Karpas-422 (cell line): ENCODE results near the gene PGM2L1. TPM values are rescaled to one million over a fixed set of nuclear protein-coding genes. Genes with fewer than 3 reads are reported as not detected.
"Not testable (repeated sequence)": the region's sequence is repeated elsewhere in the genome, so short reads cannot be mapped to it uniquely, and the experiment has no call there.

ENCODE experiments used
- DNase-seq: peaks from one replicate; pipeline ENCODE4 v3.0.0-alpha.2; 2015
- H2AFZ ChIP-seq: fragments of 200-600 bp; sonication (generic); 2 replicates; pipeline ENCODE4 v1.6.1; 2014; ENCODE audit warnings: antibody characterized with exemption, low read length, mixed read lengths
- H3K27ac ChIP-seq: fragments of 200-600 bp; sonication (generic); 2 replicates; pipeline ENCODE4 v1.5.1; 2014; ENCODE audit warnings: mild to moderate bottlenecking, low read length, moderate library complexity
- H3K27me3 ChIP-seq: fragments of 200-600 bp; sonication (generic); 2 replicates; pipeline ENCODE4 v1.6.1; 2014; ENCODE audit warnings: low read length, mixed read lengths
- H3K36me3 ChIP-seq: fragments of 200-600 bp; sonication (generic); 2 replicates; pipeline ENCODE4 v1.6.1; 2014; ENCODE audit warnings: low read length, mixed read lengths; ENCODE audit not compliant: insufficient read depth
- H3K4me1 ChIP-seq: fragments of 200-600 bp; sonication (generic); 2 replicates; pipeline ENCODE4 v1.6.1; 2014; ENCODE audit warnings: mild to moderate bottlenecking, low read length, mixed read lengths
- H3K4me2 ChIP-seq: fragments of 200-600 bp; sonication (generic); 2 replicates; pipeline ENCODE4 v1.6.1; 2014; ENCODE audit warnings: low read length, low read depth, mild to moderate bottlenecking; ENCODE audit not compliant: poor library complexity, severe bottlenecking
- H3K4me3 ChIP-seq: fragments of 200-600 bp; sonication (generic); 2 replicates; pipeline ENCODE4 v1.5.1; 2014; ENCODE audit warnings: mild to moderate bottlenecking, antibody characterized with exemption, low read length, mixed read lengths
- H3K79me2 ChIP-seq: fragments of 200-600 bp; sonication (generic); 2 replicates; pipeline ENCODE4 v1.6.1; 2014; ENCODE audit warnings: mild to moderate bottlenecking, low read length, mixed read lengths
- H3K9ac ChIP-seq: fragments of 200-600 bp; sonication (generic); 2 replicates; pipeline ENCODE4 v1.6.0; 2014; ENCODE audit warnings: low read length
- H3K9me2 ChIP-seq: fragments of 200-600 bp; sonication (generic), shearing (Covaris generic); replicated peaks from 2 replicates; pipeline ENCODE4 v1.6.0; 2014; ENCODE audit warnings: mild to moderate bottlenecking, low read length, moderate library complexity; ENCODE audit not compliant: insufficient read depth
- H3K9me3 ChIP-seq: fragments of 300-700, 200-600 bp; sonication (generic); 2 replicates; pipeline ENCODE4 v1.6.1; 2014; ENCODE audit warnings: low read length, mixed read lengths
- H4K20me1 ChIP-seq: fragments of 200-600 bp; sonication (generic); 2 replicates; pipeline ENCODE4 v1.6.1; 2014; ENCODE audit warnings: mild to moderate bottlenecking, antibody characterized with exemption, low read length, low read depth; ENCODE audit not compliant: insufficient read depth
- total RNA-seq: library from RNA; depleted of rRNA; stranded (reverse); fragments of >200 nt; shearing (Covaris generic); gene quantifications from 2 replicates; pipeline ENCODE4 v1.2.3, GENCODE V29; 2014; ENCODE audit warnings: low replicate concordance

The PGM2L1 gene
- total RNA-seq, 1 experiment from 2014 or later = 0.07 TPM

GRCh38 chr11:74370123-74370522, 28.1 kb downstream of the PGM2L1 start:
- Histone ChIP-seq H3K36me3 (no peaks in the 10 kb centered on the region), H2AFZ (no peak overlapping the region), H3K4me1 (no peaks in the 10 kb centered on the region), H3K4me2 (no peak overlapping the region), H4K20me1 (no peaks in the 10 kb centered on the region), H3K9me3 (no peaks in the 10 kb centered on the region), H3K9ac (no peak overlapping the region), H3K9me2 (no peaks in the 10 kb centered on the region), H3K4me3 (no peak overlapping the region), H3K79me2 (no peaks in the 10 kb centered on the region), H3K27ac (no peak overlapping the region), H3K27me3 (peaks cover 2% of the 10 kb centered on the region; the same call in 1 of the 2 replicates)
- DNase-seq = no peak

DNA sequence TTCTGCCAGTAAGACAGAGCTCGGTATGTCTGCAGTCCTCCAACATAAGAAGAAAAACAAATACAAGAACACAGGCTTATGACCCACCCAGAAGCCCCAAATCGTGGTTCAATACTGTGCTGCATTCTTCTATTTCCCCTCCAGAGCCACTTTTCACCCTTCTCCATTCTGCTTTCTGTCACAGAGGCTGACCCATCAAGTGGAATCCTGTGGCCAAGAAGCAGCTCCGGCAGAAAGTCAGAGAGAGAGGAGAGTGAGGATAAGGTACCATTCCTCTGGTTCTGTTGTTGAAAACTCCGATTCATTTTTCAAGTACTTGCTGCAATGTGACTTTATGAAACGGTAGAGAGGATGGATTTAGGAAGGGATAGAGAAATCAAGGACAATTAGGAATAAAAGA, 30.4 kb downstream of the PGM2L1 start:
- H3K79me2 ChIP-seq = no peaks in the 10 kb centered on the region
- H3K9ac ChIP-seq = no peak overlapping the region
- H3K27me3 ChIP-seq = peaks cover 2% of the 10 kb centered on the region; the same call in 1 of the 2 replicates
- H3K4me3 ChIP-seq = no peak overlapping the region
- no peak for DNase-seq
- no peaks in the 10 kb centered on the region for H3K4me1 ChIP-seq
- no peaks in the 10 kb centered on the region for H3K36me3 ChIP-seq
- H3K9me2 ChIP-seq = no peaks in the 10 kb centered on the region
- no peak overlapping the region for H2AFZ ChIP-seq
- no peaks in the 10 kb centered on the region for H4K20me1 ChIP-seq
- no peak overlapping the region for H3K4me2 ChIP-seq
- no peaks in the 10 kb centered on the region for H3K9me3 ChIP-seq
- H3K27ac ChIP-seq = no peak overlapping the region

GRCh38 chr11:74366576-74366975, 31.7 kb downstream of the PGM2L1 start:
- H2AFZ ChIP-seq = no peak overlapping the region
- H3K9ac ChIP-seq = no peak overlapping the region
- H3K79me2 ChIP-seq = no peaks in the 10 kb centered on the region
- H4K20me1 ChIP-seq = no peaks in the 10 kb centered on the region
- H3K4me2 ChIP-seq = no peak overlapping the region
- no peaks in the 10 kb centered on the region for H3K9me3 ChIP-seq
- no peak overlapping the region for H3K4me3 ChIP-seq
- H3K9me2 ChIP-seq = no peaks in the 10 kb centered on the region
- no peak overlapping the region for H3K27ac ChIP-seq
- no peak for DNase-seq
- H3K36me3 ChIP-seq = no peaks in the 10 kb centered on the region
- peaks cover 2% of the 10 kb centered on the region; the same call in 1 of the 2 replicates for H3K27me3 ChIP-seq
- no peaks in the 10 kb centered on the region for H3K4me1 ChIP-seq

DNA sequence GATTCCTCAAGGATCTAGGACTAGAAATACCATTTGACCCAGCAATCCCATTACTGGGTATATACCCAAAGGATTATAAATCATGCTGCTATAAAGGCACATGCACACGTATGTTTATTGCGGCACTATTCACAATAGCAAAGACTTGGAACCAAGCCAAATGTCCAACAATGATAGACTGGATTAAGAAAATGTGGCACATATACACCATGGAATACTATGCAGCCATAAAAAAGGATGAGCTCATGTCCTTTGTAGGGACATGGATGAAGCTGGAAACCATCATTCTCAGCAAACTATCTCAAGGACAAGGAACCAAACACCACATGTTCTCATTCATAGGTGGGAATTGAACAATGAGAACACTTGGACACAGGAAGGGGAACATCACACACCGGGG, 32.4 kb downstream of the PGM2L1 start:
- not testable (repeated sequence) for H3K79me2 ChIP-seq, H3K27ac ChIP-seq, H3K4me2 ChIP-seq, H3K4me1 ChIP-seq, H4K20me1 ChIP-seq, DNase-seq, H3K9ac ChIP-seq, H3K36me3 ChIP-seq, H3K27me3 ChIP-seq, H3K4me3 ChIP-seq, H2AFZ ChIP-seq, H3K9me2 ChIP-seq, H3K9me3 ChIP-seq

DNA sequence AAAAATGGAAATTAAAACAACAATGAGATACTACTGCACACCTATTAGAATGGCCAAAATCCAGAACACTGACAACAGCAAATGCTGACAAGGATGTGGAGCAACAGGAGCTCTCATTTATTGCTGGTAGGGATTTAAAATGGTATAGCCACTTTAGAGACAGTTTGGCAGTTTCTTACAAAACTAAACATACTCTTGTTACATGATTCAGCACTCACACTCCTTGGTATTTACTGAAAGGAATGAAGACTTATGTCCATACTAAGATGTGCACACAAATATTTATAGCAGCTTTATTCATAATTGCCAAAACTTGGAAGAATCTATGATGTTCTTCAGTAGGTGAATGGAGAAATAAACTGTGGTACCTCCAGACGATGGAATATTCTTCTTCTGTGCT, 40.8 kb downstream of the PGM2L1 start:
- no peaks in the 10 kb centered on the region for H3K4me1 ChIP-seq
- no peaks in the 10 kb centered on the region for H4K20me1 ChIP-seq
- H3K27ac ChIP-seq = no peak overlapping the region
- no peaks in the 10 kb centered on the region for H3K9me2 ChIP-seq
- no peak overlapping the region for H3K9ac ChIP-seq
- H3K27me3 ChIP-seq = no peaks in the 10 kb centered on the region
- no peaks in the 10 kb centered on the region for H3K36me3 ChIP-seq
- no peak overlapping the region for H3K4me3 ChIP-seq
- no peak for DNase-seq
- H3K9me3 ChIP-seq = no peaks in the 10 kb centered on the region
- H3K79me2 ChIP-seq = no peaks in the 10 kb centered on the region
- no peak overlapping the region for H2AFZ ChIP-seq
- no peak overlapping the region for H3K4me2 ChIP-seq

- Histone ChIP-seq H3K36me3 (no peaks in the 10 kb centered on the region), H3K79me2 (no peaks in the 10 kb centered on the region), H3K9me3 (no peaks in the 10 kb centered on the region), H3K27me3 (no peaks in the 10 kb centered on the region), H3K4me1 (no peaks in the 10 kb centered on the region), H3K9me2 (no peaks in the 10 kb centered on the region), H3K4me3 (no peak overlapping the region), H2AFZ (no peak overlapping the region), H3K4me2 (no peak overlapping the region), H4K20me1 (no peaks in the 10 kb centered on the region), H3K9ac (no peak overlapping the region), H3K27ac (no peak overlapping the region)
- DNase-seq = no peak
Measured at GRCh38 chr11:74355626-74356025, 42.6 kb downstream of the PGM2L1 start.

GRCh38 chr11:74354036-74354435, 44.2 kb downstream of the PGM2L1 start:
- no peaks in the 10 kb centered on the region for H3K9me3 ChIP-seq
- H2AFZ ChIP-seq = 0 out of 2 replicates have a peak overlapping the region, but pooled peaks have one; percentile 49
- no peaks in the 10 kb centered on the region for H3K9me2 ChIP-seq
- no peak overlapping the region for H3K4me3 ChIP-seq
- H3K4me2 ChIP-seq = no peak overlapping the region
- no peaks in the 10 kb centered on the region for H3K4me1 ChIP-seq
- no peaks in the 10 kb centered on the region for H3K36me3 ChIP-seq
- H3K27ac ChIP-seq = no peak overlapping the region
- H3K27me3 ChIP-seq = no peaks in the 10 kb centered on the region
- no peak for DNase-seq
- no peaks in the 10 kb centered on the region for H4K20me1 ChIP-seq
- no peaks in the 10 kb centered on the region for H3K79me2 ChIP-seq
- H3K9ac ChIP-seq = no peak overlapping the region

DNA sequence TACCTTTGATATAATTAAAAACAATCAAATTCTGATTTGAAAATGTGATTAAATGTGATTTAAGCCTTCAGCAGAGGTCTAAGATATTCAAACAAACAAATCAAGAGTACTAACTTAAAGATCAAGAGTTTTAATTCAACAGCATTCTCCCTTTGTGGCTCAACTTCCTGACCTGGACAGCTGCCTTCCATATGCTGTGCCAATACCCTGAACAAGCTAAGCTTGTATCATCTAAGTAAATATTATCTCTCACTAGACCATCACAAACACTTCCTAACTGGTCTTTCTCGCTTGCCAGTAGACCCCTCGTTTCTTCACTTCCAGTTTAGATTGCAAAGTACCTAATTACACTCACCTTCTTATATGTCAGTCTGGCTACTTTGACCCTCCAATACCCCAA, 50.9 kb downstream of the PGM2L1 start:
- no peaks in the 10 kb centered on the region for H3K27me3 ChIP-seq
- H3K4me1 ChIP-seq = no peaks in the 10 kb centered on the region
- no peak overlapping the region for H2AFZ ChIP-seq
- H3K9ac ChIP-seq = no peak overlapping the region
- no peaks in the 10 kb centered on the region for H3K9me2 ChIP-seq
- no peak overlapping the region for H3K4me2 ChIP-seq
- no peak overlapping the region for H3K27ac ChIP-seq
- H3K79me2 ChIP-seq = no peaks in the 10 kb centered on the region
- no peaks in the 10 kb centered on the region for H3K9me3 ChIP-seq
- no peak for DNase-seq
- H4K20me1 ChIP-seq = no peaks in the 10 kb centered on the region
- H3K4me3 ChIP-seq = no peak overlapping the region
- no peaks in the 10 kb centered on the region for H3K36me3 ChIP-seq

DNA sequence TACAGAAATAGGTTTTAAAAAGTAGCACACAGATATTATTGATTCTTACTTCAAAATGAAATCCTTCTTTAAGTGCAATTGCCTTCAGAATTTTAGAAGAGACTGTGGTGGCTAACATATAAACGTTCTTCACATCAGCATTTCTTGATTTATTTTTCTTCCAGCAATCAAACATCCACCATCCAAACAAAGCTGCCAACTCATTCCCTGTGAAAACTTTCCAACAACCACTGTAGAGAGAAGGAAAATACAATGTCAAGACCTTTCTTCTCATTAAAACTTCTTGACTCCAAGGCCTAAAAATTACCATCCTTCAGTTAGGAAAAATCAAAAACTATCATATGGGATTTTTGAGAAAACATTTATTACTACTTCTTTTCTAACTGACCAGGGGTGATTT, 52.8 kb downstream of the PGM2L1 start:
- Histone ChIP-seq H3K4me1 (no peaks in the 10 kb centered on the region), H3K27ac (no peak overlapping the region), H3K36me3 (no peaks in the 10 kb centered on the region), H2AFZ (no peak overlapping the region), H3K79me2 (no peaks in the 10 kb centered on the region), H3K9me3 (no peaks in the 10 kb centered on the region), H3K4me2 (no peak overlapping the region), H4K20me1 (no peaks in the 10 kb centered on the region), H3K27me3 (no peaks in the 10 kb centered on the region), H3K9ac (no peak overlapping the region), H3K9me2 (no peaks in the 10 kb centered on the region), H3K4me3 (no peak overlapping the region)
- DNase-seq = no peak
